OCI-LY1 (cell line): ENCODE results near the gene DICER1.

ENCODE experiments used
- H2AFZ ChIP-seq: fragments of 200-600 bp; sonication (generic), shearing (Covaris generic); 2 replicates; pipeline ENCODE4 v1.6.0; 2014; ENCODE audit warnings: antibody characterized with exemption, mild to moderate bottlenecking, low read length
- H3F3A ChIP-seq: fragments of 200-600 bp; sonication (generic), shearing (Covaris generic); 2 replicates; pipeline ENCODE4 v1.6.0; 2014; ENCODE audit warnings: mild to moderate bottlenecking, antibody characterized with exemption, low read length, moderate library complexity; ENCODE audit not compliant: insufficient read depth
- H3K27ac ChIP-seq: fragments of 200-600 bp; sonication (generic); 2 replicates; pipeline ENCODE4 v1.5.1; 2014; ENCODE audit warnings: low read length, mixed run types, mild to moderate bottlenecking, low read depth; ENCODE audit not compliant: poor library complexity, severe bottlenecking
- H3K27me3 ChIP-seq: fragments of 200-600 bp; sonication (generic); 2 replicates; pipeline ENCODE4 v1.6.0; 2014; ENCODE audit warnings: antibody characterized with exemption, mild to moderate bottlenecking, low read length, moderate library complexity; ENCODE audit not compliant: insufficient read depth
- H3K36me3 ChIP-seq: fragments of 200-600 bp; sonication (generic); 2 replicates; pipeline ENCODE4 v1.6.1; 2014; ENCODE audit warnings: mild to moderate bottlenecking, antibody characterized with exemption, low read length, moderate library complexity, mixed read lengths; ENCODE audit not compliant: insufficient read depth
- H3K4me1 ChIP-seq: fragments of 200-600 bp; sonication (generic); 2 replicates; pipeline ENCODE4 v1.5.1; 2014; ENCODE audit warnings: mild to moderate bottlenecking, low read length, moderate library complexity; ENCODE audit not compliant: insufficient read depth, severe bottlenecking
- H3K4me2 ChIP-seq: fragments of 200-600 bp; sonication (generic), shearing (Covaris generic); 2 replicates; pipeline ENCODE4 v1.6.1; 2014; ENCODE audit warnings: low read length
- H3K4me3 ChIP-seq: fragments of 200-600 bp; sonication (generic); 2 replicates; pipeline ENCODE4 v1.5.1; 2014; ENCODE audit warnings: low read length, low read depth, mild to moderate bottlenecking, mixed read lengths; ENCODE audit not compliant: poor library complexity, severe bottlenecking
- H3K79me2 ChIP-seq: fragments of 200-600 bp; shearing (Covaris generic); 2 replicates; pipeline ENCODE4 v1.6.1; 2016; ENCODE audit warnings: mixed run types, low read length, mixed read lengths; ENCODE audit not compliant: insufficient read depth
- H3K9ac ChIP-seq: fragments of 200-600 bp; sonication (generic), shearing (Covaris generic); 2 replicates; pipeline ENCODE4 v1.6.1; 2014; ENCODE audit warnings: mild to moderate bottlenecking, low read length, mixed read lengths
- H3K9me2 ChIP-seq: fragments of 200-600 bp; sonication (generic), shearing (Covaris generic); 2 replicates; pipeline ENCODE4 v1.6.1; 2014; ENCODE audit warnings: low read depth, mild to moderate bottlenecking, low read length, mixed read lengths
- H3K9me3 ChIP-seq: fragments of 200-600 bp; shearing (Covaris generic); 2 replicates; pipeline ENCODE4 v1.6.1; 2014; ENCODE audit warnings: low read length, mixed read lengths
- H4K20me1 ChIP-seq: fragments of 200-600 bp; sonication (generic), shearing (Covaris generic); 2 replicates; pipeline ENCODE4 v1.6.0; 2016; ENCODE audit warnings: mild to moderate bottlenecking, low read length; ENCODE audit not compliant: insufficient read depth
- CTCF ChIP-seq: fragments of 200-600 bp; sonication (generic), shearing (Covaris generic); IDR thresholded peaks from 2 replicates; pipeline ENCODE4 v1.5.1; 2017; ENCODE audit warnings: mild to moderate bottlenecking, antibody characterized with exemption, low read length, moderate library complexity, mixed read lengths
- EZH2 ChIP-seq: fragments of 200-600 bp; sonication (generic), shearing (Covaris generic); IDR thresholded peaks from 2 replicates; pipeline ENCODE4 v1.8.0; 2017; ENCODE audit warnings: borderline replicate concordance, mixed run types, mild to moderate bottlenecking, antibody characterized with exemption, low read length, moderate library complexity, mixed read lengths

Gene DICER1

GRCh38 chr14:95058491-95058890 lies 98.8 kb downstream of the DICER1 start:
- no peaks in the 10 kb centered on the region for H3K79me2 ChIP-seq
- no peaks in the 10 kb centered on the region for H3K9me2 ChIP-seq
- H3K4me2 ChIP-seq = no peak overlapping the region
- H3K27me3 ChIP-seq = no peaks in the 10 kb centered on the region; the same call in 1 of the 2 replicates
- no peak overlapping the region for H3K9ac ChIP-seq
- H4K20me1 ChIP-seq = no peaks in the 10 kb centered on the region
- no peaks in the 10 kb centered on the region for H3K4me1 ChIP-seq
- H3K36me3 ChIP-seq = no peaks in the 10 kb centered on the region
- H3F3A ChIP-seq = no peaks in the 10 kb centered on the region
- no peaks in the 10 kb centered on the region for H3K9me3 ChIP-seq
- H2AFZ ChIP-seq = no peak overlapping the region
- H3K4me3 ChIP-seq = no peak overlapping the region
- no peak overlapping the region for H3K27ac ChIP-seq
- TF ChIP-seq CTCF = no peak
- TF ChIP-seq EZH2 = no peak

GRCh38 chr14:95057851-95058250 lies 99.5 kb downstream of the DICER1 start:
- no peak overlapping the region for H3K27ac ChIP-seq
- H4K20me1 ChIP-seq = no peaks in the 10 kb centered on the region
- no peaks in the 10 kb centered on the region for H3F3A ChIP-seq
- H3K9me2 ChIP-seq = no peaks in the 10 kb centered on the region
- no peak overlapping the region for H3K4me2 ChIP-seq
- no peaks in the 10 kb centered on the region for H3K79me2 ChIP-seq
- H3K27me3 ChIP-seq = no peaks in the 10 kb centered on the region
- no peak overlapping the region for H2AFZ ChIP-seq
- no peak overlapping the region for H3K9ac ChIP-seq
- no peak overlapping the region for H3K4me3 ChIP-seq
- no peaks in the 10 kb centered on the region for H3K9me3 ChIP-seq
- no peaks in the 10 kb centered on the region for H3K36me3 ChIP-seq
- TF ChIP-seq EZH2 (no peak), CTCF (no peak)
- H3K4me1 ChIP-seq = no peaks in the 10 kb centered on the region

- Histone ChIP-seq H3K9me2 (no peaks in the 10 kb centered on the region), H4K20me1 (no peaks in the 10 kb centered on the region), H3K36me3 (no peaks in the 10 kb centered on the region), H3F3A (no peaks in the 10 kb centered on the region), H3K27me3 (no peaks in the 10 kb centered on the region), H3K79me2 (no peaks in the 10 kb centered on the region), H3K4me1 (no peaks in the 10 kb centered on the region), H2AFZ (no peak overlapping the region), H3K9ac (no peak overlapping the region), H3K27ac (no peak overlapping the region), H3K9me3 (no peaks in the 10 kb centered on the region), H3K4me2 (no peak overlapping the region), H3K4me3 (no peak overlapping the region)
- no peak for TF ChIP-seq CTCF
- TF ChIP-seq EZH2 = no peak
Observed at GRCh38 chr14:95057147-95057546, 100.2 kb downstream of the DICER1 start.
